ENCODE measurements around the gene KAT6B.

The KAT6B gene

DNA sequence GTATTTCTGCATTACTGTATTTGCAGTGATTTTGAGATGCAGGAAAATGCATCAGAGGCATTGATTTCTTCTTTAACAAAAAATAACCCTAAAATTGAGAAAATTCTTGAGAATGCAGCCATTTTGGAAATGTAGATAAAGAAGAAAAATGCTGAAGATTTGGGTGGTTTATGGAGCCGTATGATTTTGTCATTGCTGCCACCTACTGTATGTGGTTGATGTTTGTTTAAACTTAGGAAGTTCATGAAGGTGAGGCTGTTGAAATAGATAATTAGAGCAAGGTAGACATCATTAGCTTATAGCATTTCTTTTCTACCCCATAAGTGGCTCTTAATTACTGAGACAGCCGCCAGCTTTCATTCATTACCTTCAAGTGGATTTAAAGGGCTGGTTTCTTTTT, 193.0 kb downstream of the KAT6B start:
- no peak for DNase-seq

DNA sequence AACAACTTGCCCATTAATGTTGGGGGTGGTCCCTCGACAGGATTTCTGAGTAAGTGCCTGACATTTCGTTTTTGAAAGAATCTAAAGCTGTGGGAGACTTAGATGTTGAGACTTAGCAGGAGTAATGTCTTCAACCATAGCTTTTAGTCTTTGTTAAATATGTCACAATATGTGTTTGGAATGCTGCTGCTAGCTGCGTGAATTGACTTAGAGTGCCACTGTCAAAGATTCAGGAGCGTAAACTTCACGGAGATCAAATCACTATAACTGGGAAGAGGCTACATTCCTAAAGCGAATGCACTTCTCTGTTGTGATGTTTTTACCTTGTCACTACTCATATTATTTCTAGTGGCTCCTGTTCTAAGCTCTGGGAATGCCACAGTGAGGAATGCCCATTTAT, 193.8 kb downstream of the KAT6B start:
- no peak for DNase-seq

DNA sequence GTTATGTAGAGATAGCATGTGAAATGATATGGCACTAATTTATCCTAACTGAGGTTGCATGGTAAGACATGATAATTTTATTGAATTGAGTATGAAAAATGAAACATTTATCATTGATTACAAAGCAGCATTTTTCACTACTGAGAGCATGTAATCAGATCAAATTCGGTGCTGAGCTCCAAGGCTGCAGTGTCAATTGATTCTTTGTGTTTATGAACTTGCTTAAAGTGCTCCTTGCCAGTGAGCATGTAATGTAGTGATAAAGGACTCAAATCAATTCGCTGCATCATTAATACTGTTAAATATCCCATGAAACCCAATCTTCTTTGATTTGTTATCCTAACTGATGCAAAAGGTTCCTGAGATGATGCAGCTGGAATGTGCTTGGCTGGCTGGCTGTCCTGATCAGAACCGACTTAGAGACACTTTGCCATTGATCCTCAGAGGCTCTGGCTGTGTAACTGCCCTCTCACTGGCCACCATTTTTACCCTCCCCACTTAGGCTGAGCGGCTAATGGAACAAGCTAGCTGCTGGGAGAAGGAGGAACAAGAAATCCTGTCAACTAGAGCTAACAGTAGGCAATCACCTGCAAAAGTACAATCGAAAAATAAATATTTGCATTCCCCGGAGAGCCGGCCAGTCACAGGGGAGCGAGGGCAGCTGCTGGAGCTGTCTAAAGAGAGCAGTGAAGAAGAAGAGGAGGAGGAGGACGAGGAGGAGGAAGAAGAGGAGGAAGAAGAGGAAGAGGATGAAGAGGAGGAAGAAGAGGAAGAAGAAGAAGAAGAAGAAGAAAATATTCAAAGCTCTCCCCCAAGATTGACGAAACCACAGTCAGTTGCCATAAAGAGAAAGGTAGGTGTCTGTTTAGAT, 195.2 kb downstream of the KAT6B start:
- DNase-seq: no peak

DNA sequence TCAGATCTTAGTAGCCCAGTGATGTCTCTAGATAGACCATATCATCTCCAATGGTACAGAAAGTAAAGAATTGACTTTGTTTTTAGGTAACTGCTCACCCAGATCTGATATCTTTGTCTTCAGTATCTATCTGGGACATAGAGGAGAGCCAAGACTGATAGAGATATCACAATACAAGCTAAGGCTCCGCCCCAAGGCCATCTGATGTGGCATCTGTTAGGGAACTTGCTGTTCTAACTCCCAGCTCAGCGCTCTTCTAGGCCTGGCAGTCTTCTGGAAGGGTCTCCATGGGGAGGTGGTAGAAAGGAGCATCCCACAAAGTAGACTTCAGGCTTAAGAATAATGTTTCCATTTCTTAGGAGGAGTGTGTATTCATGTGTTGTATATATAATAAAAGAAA, 196.7 kb downstream of the KAT6B start:
- no peak for DNase-seq

DNA sequence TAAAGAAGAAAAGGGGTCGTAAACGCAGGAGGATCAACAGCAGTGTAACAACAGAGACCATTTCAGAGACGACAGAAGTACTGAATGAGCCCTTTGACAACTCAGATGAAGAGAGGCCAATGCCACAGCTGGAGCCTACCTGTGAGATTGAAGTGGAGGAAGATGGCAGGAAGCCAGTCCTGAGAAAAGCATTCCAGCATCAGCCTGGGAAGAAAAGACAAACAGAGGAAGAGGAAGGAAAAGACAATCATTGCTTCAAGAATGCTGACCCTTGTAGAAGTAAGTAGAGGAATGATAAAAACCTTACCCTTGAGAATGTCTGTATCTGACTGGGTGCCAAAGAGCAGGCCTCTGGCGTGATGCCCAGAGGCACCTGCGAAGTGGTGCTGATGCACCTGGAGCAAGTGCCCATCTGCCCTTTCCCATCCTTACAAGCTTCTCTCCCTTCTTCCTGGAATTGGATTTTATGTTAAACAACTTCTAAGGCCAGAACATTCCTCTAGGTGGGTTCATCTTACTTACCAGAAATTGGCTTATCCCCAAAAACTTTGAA, 198.6 kb downstream of the KAT6B start:
- no peak for DNase-seq

DNA sequence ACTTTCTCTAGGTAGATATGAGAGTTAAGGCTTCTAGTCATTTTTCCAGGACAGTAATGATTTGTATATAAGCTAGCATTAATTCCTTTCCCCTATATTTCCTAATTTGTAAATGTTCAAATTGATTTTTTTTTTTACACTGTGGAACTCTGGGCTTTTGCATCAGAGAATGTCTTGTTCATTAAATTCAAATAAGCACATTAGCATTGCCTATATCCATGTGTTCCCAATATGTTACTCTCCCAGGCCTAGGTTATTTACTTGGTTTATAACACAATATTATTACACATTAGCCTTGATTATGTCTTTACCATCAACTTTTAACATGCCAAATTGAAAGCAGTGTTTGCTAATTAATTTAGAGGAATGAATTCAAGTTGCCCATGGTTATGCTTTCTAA, 201.6 kb downstream of the KAT6B start:
- no peak for DNase-seq

DNA sequence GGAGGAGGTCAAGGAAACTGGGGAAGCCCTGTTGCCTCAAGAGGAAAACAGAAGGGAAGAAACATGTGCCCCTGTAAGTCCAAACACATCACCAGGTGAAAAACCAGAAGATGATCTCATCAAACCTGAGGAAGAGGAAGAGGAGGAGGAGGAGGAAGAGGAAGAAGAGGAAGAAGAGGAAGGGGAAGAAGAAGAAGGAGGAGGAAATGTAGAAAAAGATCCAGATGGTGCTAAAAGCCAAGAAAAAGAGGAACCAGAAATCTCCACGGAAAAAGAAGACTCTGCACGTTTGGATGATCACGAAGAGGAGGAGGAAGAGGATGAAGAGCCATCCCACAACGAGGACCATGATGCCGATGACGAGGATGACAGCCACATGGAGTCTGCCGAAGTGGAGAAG, 202.3 kb downstream of the KAT6B start:
- no peak for DNase-seq

DNA sequence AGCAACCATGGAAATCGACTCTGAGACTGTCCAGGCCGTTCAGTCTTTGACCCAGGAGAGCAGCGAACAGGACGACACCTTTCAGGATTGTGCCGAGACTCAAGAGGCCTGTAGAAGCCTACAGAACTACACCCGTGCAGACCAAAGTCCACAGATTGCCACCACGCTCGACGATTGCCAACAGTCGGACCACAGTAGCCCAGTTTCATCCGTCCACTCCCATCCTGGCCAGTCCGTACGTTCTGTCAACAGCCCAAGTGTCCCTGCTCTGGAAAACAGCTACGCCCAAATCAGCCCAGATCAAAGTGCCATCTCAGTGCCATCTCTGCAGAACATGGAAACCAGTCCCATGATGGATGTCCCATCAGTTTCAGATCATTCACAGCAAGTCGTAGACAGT, 203.0 kb downstream of the KAT6B start:
- DNase-seq: no peak

- no peak for DNase-seq
These were observed 203.5 kb downstream of the KAT6B start for GRCh38 chr10:75029857-75030256.

DNA sequence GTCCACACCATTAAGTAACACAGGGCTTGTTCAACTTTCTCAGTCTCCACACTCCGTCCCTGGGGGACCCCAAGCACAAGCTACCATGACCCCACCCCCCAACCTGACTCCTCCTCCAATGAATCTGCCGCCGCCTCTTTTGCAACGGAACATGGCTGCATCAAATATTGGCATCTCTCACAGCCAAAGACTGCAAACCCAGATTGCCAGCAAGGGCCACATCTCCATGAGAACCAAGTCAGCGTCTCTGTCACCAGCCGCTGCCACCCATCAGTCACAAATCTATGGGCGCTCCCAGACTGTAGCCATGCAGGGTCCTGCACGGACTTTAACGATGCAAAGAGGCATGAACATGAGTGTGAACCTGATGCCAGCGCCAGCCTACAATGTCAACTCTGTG, 204.0 kb downstream of the KAT6B start:
- DNase-seq: no peak

GRCh38 chr10:75032119-75032518, 205.7 kb downstream of the KAT6B start:
- no peak for DNase-seq

DNA sequence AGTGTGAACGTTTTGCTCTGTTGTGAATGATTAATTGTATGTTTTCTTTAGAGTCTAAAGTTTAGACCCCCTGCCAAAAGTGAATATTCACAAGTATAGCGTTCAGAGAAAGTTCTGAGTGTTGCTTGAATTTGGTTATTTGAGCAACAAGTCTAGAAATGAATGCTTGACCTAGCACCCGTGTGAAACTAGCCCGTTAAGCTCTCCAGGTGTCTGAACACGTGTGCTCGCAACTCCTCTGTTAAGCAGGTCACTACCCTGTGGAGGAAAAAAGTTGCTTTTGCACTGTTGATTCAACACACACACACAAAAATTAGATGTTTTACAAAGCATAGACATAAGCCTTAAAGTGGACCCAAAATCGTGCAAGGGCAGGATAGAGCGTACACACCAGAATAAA, 206.4 kb downstream of the KAT6B start:
- DNase-seq: no peak

DNA sequence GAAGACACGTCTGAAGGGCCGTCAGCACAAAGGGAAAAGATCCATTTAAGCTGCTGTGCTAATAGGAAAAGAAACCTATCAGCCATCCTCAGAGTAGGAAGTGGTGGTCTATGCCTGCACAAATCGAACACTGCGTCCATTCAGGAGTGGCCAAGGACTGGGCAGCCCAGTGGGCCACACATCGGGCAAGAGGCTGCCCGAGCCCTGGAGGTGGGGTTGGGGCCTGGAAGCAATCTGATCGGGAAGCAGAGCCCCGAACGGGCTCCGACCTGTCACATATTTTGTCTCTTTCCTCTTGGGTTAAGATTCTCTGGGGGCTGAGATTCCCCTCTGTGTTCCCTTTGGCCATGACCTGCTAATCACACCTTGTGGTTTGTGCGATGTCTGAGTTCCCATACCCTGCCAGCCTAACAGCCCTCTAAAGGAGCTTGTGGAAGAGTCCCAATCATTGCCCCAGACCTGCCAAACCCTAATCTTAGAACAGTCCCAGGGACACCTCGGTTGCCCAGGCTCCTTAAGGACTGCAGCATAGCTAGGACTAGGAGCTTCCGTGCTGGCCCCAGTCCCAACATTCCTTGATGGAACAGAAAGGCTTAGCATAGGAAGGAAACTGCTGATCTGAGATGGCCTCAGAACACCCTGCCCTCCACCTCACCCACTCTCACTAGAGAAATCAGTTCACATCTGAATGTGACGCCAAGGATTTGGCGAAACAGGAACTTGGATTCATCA, 207.2 kb downstream of the KAT6B start:
- no peak for DNase-seq

DNA sequence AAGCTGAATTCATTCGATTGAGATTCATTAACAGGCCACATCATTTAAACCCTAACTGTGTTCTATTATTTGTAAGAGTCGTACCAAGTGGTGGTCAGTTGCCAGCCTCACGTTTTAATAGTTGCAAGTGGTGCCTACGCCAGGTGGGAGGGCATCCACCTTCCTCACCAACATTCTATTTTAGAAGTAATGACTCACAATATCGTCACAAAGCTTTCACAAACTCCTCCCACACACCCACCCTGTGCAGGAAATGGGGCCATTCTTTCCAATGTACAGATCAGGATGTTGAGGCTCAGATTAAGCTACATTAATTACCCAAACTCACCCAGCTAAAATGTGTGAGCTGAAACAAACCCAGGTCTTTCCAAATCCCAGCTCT, 207.7 kb downstream of the KAT6B start:
- no peak for DNase-seq

- no peak for DNase-seq
These were observed 208.4 kb downstream of the KAT6B start for GRCh38 chr10:75034714-75035258.

DNA sequence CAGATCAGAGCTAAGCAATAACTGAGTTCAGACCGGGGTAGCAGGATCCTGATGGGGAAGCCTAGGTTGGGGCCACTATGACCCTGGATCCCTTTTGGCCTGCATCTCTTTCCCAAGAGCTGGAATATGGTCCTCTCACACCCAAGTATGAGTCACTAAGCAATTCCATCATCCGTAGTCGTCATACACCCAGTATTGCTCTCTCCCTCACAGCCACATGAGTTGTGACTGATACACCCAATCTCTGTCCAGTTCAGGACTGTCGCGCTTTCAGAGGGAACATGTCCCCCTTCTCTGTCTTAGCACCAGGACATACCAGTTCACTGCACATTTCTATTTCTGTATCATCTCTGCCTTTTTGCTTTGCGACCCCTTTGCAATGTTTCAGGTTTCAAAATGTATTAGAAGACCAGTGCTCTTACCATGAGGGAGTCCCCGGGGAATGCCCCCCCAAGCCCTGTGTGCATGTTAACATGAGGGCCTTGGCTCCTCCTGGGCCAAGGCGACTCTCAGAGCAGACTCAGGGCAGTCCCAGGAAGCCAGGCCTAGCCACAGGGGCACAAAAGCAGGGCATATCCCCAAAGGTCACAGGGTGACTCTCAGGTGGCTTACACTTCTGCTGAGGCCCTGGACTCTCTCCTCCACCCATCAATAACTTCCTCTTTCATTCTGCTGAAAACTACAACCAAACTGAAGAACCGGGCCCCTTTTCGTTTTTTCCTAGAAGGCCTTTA, 209.7 kb downstream of the KAT6B start:
- DNase-seq: no peak

GRCh38 chr10:75037171-75038153, 211.1 kb downstream of the KAT6B start:
- no peak for DNase-seq

- DNase-seq: no peak
These were observed 211.9 kb downstream of the KAT6B start for GRCh38 chr10:75038335-75038734.

- DNase-seq: no peak
These were observed 214.2 kb downstream of the KAT6B start for GRCh38 chr10:75040576-75040975.

GRCh38 chr10:75042292-75042974, 216.0 kb downstream of the KAT6B start:
- no peak for DNase-seq

Measured in activated T-cell treated with anti-CD3 and anti-CD28 coated beads, Interleukin-2, amount 50 U/mL, for 1 hour (primary cell).